ENCODE data around the gene SOD3.

SOD3 gene

DNA sequence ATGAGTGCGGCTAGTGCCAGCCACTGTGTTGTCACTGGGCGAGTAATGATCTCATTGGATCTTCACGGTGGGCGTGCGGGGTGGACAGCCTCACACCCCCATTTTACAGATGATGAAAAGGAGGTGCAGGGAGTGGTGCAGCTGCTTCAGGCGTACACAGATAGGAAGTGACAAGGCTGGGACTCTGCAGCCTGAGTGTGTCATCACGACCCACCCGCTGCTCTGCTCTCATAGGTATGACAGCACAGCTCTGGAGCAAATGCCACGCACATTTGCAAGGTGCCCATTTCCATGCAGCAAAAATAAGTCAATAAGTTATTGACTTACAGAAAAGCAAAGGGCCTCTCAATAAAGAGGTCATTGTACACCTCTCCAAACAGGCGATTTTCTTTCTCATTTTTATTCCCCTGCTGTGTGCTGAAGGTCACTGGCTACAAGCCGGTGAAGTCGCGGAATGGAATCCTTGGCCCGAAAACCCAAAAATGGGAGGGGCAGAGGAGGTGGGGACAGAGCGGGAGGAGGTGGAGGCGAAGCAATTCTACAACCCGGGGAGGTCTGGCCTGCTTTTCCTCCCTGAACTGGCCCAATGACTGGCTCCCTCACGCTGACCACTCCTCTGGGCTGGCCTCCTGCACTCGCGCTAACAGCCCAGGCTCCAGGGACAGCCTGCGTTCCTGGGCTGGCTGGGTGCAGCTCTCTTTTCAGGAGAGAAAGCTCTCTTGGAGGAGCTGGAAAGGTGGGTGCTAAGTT is at the start of gene SOD3:
Gene SOD3, plus strand, starts transcription at position 658 of the 750 bp plus-strand sequence. CDS start 3,949 bp downstream, outside the sequence.
- no peak for DNase-seq

- no peak for DNase-seq
These were observed 48.0 kb upstream of the SOD3 start for GRCh38 chr4:24747234-24747975.

- no peak for DNase-seq
These were observed 47.4 kb upstream of the SOD3 start for GRCh38 chr4:24748023-24748422.

- no peak for DNase-seq
These were observed 46.5 kb upstream of the SOD3 start for GRCh38 chr4:24748758-24749350.

DNA sequence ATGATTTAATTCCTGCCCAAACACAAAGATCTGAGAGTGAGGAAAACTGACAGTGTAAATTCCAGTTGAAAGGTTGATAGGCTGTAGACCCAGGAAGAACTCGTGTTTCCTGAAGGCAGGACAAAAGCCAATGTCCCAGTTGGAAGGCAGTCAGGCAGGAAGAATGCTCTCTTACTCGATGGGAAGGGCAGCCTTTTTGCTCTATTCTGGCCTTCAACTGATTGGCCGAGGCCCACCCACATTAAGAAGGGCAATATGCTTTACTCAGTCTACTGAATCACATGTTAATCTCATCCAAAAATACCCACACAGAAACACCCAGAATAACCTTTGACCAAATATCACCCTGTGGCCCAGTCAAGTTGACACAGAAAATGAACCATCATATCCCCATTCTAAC is 45.3 kb upstream of the SOD3 start:
- DNase-seq, result no peak

- no peak for DNase-seq
These were observed 43.3 kb upstream of the SOD3 start for GRCh38 chr4:24751926-24752539.

- DNase-seq, result no peak
These were observed 41.9 kb upstream of the SOD3 start for GRCh38 chr4:24753519-24753918.

DNA sequence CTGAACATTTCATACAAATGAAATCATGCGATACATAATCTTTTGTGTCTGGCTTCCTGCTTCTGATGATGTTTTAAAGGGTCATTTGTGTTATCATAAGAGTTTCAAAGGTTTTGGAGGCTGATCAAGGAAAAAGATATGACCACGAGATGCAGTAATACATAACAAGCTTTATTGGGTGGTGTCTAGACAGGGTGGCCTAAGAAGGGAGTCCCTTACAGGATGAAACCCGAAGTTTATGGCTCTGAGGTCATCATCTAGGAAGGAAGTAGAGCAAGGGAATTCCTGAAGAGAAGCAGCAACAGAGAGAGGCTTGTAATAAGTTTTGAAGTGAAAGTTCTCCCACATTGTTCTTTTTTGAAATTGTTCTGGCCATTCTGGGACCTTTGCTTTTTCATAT is 40.8 kb upstream of the SOD3 start:
- DNase-seq, result no peak

- DNase-seq, result no peak
These were observed 31.6 kb upstream of the SOD3 start for GRCh38 chr4:24763631-24764297.

DNA sequence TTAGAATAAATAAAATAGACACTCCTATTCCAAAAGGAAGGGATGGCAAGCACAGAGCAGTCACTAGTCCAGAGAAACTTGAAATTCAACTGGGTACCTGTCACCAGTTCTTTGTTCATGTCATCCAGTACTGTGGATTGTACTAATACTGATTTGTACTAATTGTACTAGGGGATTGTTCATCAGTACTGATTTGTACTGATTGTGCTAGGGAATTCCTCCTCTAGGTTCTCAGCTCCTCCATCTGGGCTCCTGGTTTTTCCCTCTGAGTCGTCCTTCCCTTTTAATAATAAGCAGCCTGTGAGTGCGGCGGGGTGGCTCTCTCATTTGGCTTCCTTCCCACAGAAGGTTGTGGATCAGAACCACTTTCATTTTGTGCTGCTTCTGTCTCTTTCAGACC is 31.0 kb upstream of the SOD3 start:
- no peak for DNase-seq

DNA sequence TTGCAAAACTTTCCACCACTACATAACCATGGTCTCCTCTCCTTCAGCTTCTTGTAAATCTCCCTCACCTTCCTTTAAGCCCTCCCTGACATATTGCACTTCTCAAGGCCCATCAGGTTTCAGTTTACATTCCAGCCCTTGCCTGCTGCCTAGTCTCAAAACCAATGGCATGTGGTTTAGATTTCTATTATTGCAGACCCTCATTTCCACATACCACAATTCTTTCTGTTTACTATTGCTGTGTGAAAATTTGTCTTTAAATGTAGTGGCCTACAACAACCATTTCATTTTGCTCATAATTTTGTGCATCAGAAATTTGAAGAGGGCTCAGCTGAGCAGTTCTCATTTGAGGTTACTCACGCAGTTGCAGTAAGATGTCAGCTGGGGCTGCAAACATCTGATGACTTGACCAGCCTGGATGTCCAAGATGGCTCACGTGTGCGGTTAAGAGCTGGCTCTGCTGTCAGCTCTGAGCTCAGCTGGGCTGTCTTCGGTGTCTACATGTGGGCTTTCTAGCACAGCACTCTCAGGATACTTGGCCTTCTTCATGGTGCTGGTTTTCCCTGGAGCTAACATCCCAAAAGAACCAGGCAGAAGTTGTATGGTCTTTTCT is 29.9 kb upstream of the SOD3 start:
- no peak for DNase-seq

GRCh38 chr4:24768006-24768405 is 27.4 kb upstream of the SOD3 start:
- no peak for DNase-seq

DNA sequence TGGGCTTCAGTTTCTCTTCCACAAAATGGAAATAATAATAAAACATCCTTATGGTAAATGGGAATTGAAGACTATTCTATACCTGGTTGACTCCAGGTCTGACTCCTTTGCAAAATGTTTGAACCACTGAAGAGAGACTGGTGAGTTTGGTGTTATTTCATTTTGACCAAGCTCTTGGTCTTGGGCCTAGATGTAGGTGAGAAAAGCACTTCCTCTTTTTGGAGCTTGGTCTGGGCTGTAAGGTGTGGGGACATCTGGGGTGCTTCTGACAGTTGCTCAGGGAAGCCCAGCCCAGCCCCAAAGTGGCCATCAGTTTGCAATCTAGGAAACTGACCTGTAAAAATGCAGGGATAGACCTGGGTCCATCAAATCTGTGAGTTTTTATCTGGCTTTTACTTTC is 26.8 kb upstream of the SOD3 start:
- DNase-seq, result no peak

GRCh38 chr4:24769571-24769970 is 25.8 kb upstream of the SOD3 start:
- no peak for DNase-seq

DNA sequence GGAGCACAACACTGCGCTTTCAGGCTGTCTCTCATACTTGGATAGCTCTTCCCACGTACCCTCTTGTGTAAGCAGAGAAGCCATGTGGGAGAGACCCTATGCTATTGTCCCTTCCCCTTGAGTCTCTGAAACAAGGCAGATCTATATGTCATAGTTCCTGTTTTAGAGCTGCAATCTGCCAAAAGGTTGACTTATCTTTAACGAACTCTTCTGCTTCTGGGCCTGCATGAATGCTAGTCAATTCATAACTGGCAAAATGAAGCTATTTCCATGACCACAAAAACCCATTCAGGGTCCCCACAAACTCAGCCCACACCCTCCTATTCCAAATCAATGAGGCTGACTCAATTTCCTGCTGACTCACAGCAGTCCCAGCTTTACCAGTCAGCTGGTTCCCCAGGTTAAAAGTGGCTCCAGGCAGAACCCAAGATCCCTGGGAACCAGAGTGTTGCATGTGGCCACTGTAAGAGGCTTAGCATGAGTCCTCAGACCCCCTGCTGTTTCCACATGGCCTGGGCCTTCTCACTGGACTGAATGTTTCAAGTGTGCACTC is 25.3 kb upstream of the SOD3 start:
- no peak for DNase-seq

DNA sequence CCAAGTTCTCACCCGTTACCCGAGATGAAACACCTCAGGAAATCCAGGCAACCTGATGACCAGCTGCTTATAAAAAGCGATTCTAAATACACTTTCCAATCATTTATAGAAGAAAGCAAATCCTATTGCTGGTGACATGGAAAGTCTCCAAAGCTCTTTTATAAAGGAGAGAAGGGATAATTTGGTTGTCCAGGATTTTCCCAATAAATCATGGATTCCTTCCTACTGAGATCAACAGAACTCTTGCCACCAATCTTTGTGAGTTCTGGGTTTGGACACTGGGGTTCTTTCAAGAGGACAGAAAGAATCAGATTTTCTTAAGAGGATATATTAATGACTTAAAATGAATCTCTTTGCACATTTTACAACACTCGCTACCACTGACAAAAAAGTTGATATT is 24.7 kb upstream of the SOD3 start:
- DNase-seq, result no peak

DNA sequence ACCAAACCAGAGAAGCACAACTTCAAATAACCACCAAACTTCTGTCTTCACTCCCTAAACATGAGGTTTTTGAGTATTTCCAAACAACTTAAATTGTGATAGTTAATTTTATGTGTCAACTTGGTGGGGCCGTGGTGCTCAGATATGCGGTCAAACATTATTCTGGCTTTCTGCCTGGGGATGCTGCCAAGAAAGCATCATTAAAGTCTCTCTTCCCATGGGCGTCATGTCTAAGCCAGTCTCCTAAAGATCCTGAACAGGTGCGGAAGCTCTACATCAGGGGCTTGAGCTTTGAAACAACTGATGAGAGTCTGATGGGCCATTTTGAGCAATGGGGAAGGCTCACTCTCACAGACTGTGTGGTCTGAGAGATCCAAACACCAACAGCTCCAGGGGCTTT is 24.1 kb upstream of the SOD3 start:
- no peak for DNase-seq

GRCh38 chr4:24772061-24772705 is 23.2 kb upstream of the SOD3 start:
- no peak for DNase-seq

GRCh38 chr4:24772952-24773351 is 22.4 kb upstream of the SOD3 start:
- DNase-seq, result no peak

- DNase-seq, result no peak
These were observed 20.9 kb upstream of the SOD3 start for GRCh38 chr4:24774452-24774851.

- no peak for DNase-seq
These were observed 20.3 kb upstream of the SOD3 start for GRCh38 chr4:24775032-24775605.
